ENCODE results near the gene BRAF. TPM values are rescaled to one million over a fixed set of nuclear protein-coding genes. Genes with fewer than 3 reads are reported as not detected.
"Not testable (repeated sequence)": the region's sequence is repeated elsewhere in the genome, so short reads cannot be mapped to it uniquely, and the experiment has no call there.

BRAF gene
- total RNA-seq, 1 donor from 2014 or later = 48.0 TPM

GRCh38 chr7:140829720-140830119 lies 95.0 kb downstream of the BRAF start:
- Histone ChIP-seq H3K36me3 (peaks cover 5% of the 10 kb centered on the region), H3K4me1 (no peaks in the 10 kb centered on the region), H3K4me3 (no peak overlapping the region), H3K27ac (no peak overlapping the region), H2AFZ (replicated peaks) (no peak overlapping the region), H3F3A (ENCODE audit: low read depth) (no peaks in the 10 kb centered on the region), H3K4me2 (no peak overlapping the region), H3K27me3 (no peaks in the 10 kb centered on the region), H3K9ac (no peak overlapping the region), H4K20me1 (ENCODE audit: low read depth) (no peaks in the 10 kb centered on the region), H3K79me2 (ENCODE audit: low read depth) (no peaks in the 10 kb centered on the region), H3K9me3 (ENCODE audit: low read depth) (no peaks in the 10 kb centered on the region)
- Mint-ChIP-seq H3K27ac (no peak overlapping the region), H3K4me1 (no peaks in the 10 kb centered on the region), H3K9me3 (no peaks in the 10 kb centered on the region), H3K36me3 (peaks cover 30% of the 10 kb centered on the region), H3K4me3 (no peak overlapping the region), H3K27me3 (ENCODE audit: insufficient read depth, low read depth) (no peaks in the 10 kb centered on the region)
- no peak for DNase-seq (ENCODE audit: low spot score)
- TF ChIP-seq CTCF (IDR thresholded peaks at IDR 0.05) = no peak

- Mint-ChIP-seq H3K27ac (no peak overlapping the region), H3K36me3 (peaks cover 25% of the 10 kb centered on the region), H3K4me1 (no peaks in the 10 kb centered on the region), H3K9me3 (no peaks in the 10 kb centered on the region), H3K4me3 (no peak overlapping the region), H3K27me3 (ENCODE audit: insufficient read depth, low read depth) (no peaks in the 10 kb centered on the region)
- Histone ChIP-seq H3K9me3 (ENCODE audit: low read depth) (no peaks in the 10 kb centered on the region), H3K27me3 (no peaks in the 10 kb centered on the region), H3F3A (ENCODE audit: low read depth) (no peaks in the 10 kb centered on the region), H3K9ac (no peak overlapping the region), H3K4me3 (no peak overlapping the region), H3K79me2 (ENCODE audit: low read depth) (no peaks in the 10 kb centered on the region), H3K4me2 (no peak overlapping the region), H3K4me1 (no peaks in the 10 kb centered on the region), H2AFZ (replicated peaks) (no peak overlapping the region), H4K20me1 (ENCODE audit: low read depth) (no peaks in the 10 kb centered on the region), H3K36me3 (peaks cover 4% of the 10 kb centered on the region), H3K27ac (no peak overlapping the region)
- TF ChIP-seq EZH2phosphoT487 (IDR thresholded peaks at IDR 0.05) = no peak
- no peak for TF ChIP-seq EZH2 (IDR thresholded peaks at IDR 0.05)
- no peak for TF ChIP-seq CTCF (IDR thresholded peaks at IDR 0.05)
- no peak for DNase-seq (ENCODE audit: low spot score)
Observed at GRCh38 chr7:140828741-140829140, 96.0 kb downstream of the BRAF start.

- Mint-ChIP-seq H3K9me3 (peaks cover 11% of the 10 kb centered on the region), H3K36me3 (peaks cover 19% of the 10 kb centered on the region)
- H4K20me1 ChIP-seq (ENCODE audit: low read depth); H3K9me3 ChIP-seq (ENCODE audit: low read depth); H3K36me3 ChIP-seq; H3K9ac ChIP-seq; H3K4me1 ChIP-seq; H3K27ac Mint-ChIP-seq; H3K4me3 Mint-ChIP-seq; H2AFZ ChIP-seq (replicated peaks); H3K4me1 Mint-ChIP-seq; H3F3A ChIP-seq (ENCODE audit: low read depth); H3K27ac ChIP-seq; DNase-seq (ENCODE audit: low spot score); H3K4me2 ChIP-seq; H3K4me3 ChIP-seq; H3K27me3 Mint-ChIP-seq (ENCODE audit: insufficient read depth, low read depth); H3K27me3 ChIP-seq: not testable (repeated sequence)
- peaks cover 17% of the 10 kb centered on the region for H3K79me2 ChIP-seq (ENCODE audit: low read depth)
Observed at GRCh38 chr7:140817383-140817782, 107.3 kb downstream of the BRAF start.

DNA sequence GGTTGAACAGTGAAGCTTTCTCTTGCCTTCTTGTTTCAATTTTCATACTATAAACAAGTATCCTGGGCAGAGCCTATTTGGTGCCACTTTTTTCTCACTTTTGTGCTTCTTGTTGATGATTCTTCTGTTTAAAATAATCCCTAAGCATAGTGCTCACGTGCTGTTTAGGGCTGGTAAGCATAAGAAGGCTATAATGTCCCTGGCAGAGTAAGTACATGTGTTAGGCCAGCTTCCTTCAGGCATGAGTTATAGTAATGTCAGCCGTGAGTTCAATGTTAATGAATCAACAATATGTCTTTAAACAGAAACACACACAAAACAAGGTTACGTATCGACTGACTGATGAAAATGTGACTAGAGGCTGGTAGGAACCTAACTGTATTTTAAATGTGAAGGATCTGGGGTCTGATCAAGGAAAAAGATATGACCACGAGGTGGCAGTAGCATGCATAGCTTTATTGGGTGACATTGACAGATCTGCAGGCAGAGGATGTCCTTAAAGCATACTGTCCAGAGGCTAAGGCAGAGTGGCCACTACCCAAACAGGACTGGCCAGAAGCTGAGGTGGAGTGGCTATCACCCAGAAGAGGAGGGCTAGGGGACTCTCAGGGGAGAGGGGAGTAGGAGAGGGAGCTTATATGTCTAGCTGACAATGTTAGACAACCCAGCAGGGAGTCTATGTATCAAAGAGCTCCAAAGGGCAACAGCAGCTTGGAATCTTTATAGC lies 113.7 kb downstream of the BRAF start:
- Mint-ChIP-seq H3K4me3 (no peak overlapping the region), H3K27ac (no peak overlapping the region), H3K27me3 (ENCODE audit: insufficient read depth, low read depth) (no peaks in the 10 kb centered on the region), H3K9me3 (no peaks in the 10 kb centered on the region), H3K36me3 (no peaks in the 10 kb centered on the region), H3K4me1 (peaks cover 2% of the 10 kb centered on the region)
- no peak overlapping the region for H3K9ac ChIP-seq
- peak; percentile 77 for DNase-seq (ENCODE audit: low spot score)
- H2AFZ ChIP-seq (replicated peaks) = no peak overlapping the region
- H3K9me3 ChIP-seq (ENCODE audit: low read depth) = no peaks in the 10 kb centered on the region
- no peaks in the 10 kb centered on the region for H3K27me3 ChIP-seq
- H3K27ac ChIP-seq = no peak overlapping the region
- no peaks in the 10 kb centered on the region for H3K36me3 ChIP-seq
- TF ChIP-seq EZH2 (IDR thresholded peaks at IDR 0.05) (no peak), CTCF (IDR thresholded peaks at IDR 0.05) (peak; percentile 82)
- peaks cover 21% of the 10 kb centered on the region for H4K20me1 ChIP-seq (ENCODE audit: low read depth)
- peaks cover 4% of the 10 kb centered on the region for H3F3A ChIP-seq (ENCODE audit: low read depth)
- no peak overlapping the region for H3K4me3 ChIP-seq
- H3K4me2 ChIP-seq = no peak overlapping the region
- no peaks in the 10 kb centered on the region for H3K4me1 ChIP-seq
- peaks cover 5% of the 10 kb centered on the region for H3K79me2 ChIP-seq (ENCODE audit: low read depth)
